Measurements from ENCODE around the gene SCAP. TPM values are rescaled to one million over a fixed set of nuclear protein-coding genes. Genes with fewer than 3 reads are reported as not detected.

The SCAP gene
- total RNA-seq, 2 donors from 2014 or later = 103 to 105 TPM

DNA sequence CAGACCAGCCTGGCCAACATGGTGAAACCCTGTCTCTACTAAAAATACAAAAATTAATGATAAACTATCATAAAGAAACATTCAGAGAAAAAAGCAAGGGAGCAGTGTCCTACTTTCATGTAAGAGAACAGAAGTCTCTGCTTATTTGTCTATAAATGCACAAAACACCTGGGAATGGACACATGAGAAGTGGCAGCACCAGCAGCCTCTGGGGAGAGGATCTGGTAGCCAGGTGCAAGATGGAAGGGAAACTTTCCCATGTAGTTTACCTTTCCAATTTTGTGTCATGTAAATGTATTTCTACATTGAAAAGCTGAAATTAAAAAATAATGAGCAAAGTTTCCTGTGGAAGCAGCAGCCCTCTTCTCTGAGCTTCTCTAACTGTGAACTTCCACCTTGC lies 18.8 kb downstream of the SCAP start:
- Histone ChIP-seq H3K4me3 (ENCODE audit: low read length) (no peak overlapping the region), H3K9me3 (ENCODE audit: control insufficient read depth, low read length) (peaks cover 6% of the 10 kb centered on the region), H3K9ac (ENCODE audit: extremely low read depth, low read length, poor library complexity, severe bottlenecking) (no peak overlapping the region), H3K36me3 (ENCODE audit: control insufficient read depth, insufficient read depth, low read length) (no peaks in the 10 kb centered on the region), H3K4me1 (ENCODE audit: control insufficient read depth, insufficient read depth, low read length) (no peaks in the 10 kb centered on the region), H3K27me3 (ENCODE audit: control insufficient read depth, insufficient read depth, low read length, poor library complexity, severe bottlenecking) (no peaks in the 10 kb centered on the region), H3K27ac (ENCODE audit: low read depth, low read length) (no peak overlapping the region)
- no peak for DNase-seq
- Mint-ChIP-seq H3K36me3 (ENCODE audit: low read depth) (peaks cover 21% of the 10 kb centered on the region), H3K27ac (no peak overlapping the region), H3K4me3 (no peak overlapping the region), H3K9me3 (peaks cover 19% of the 10 kb centered on the region), H3K4me1 (peaks cover 13% of the 10 kb centered on the region), H3K27me3 (ENCODE audit: insufficient read depth) (no peaks in the 10 kb centered on the region)
- TF ChIP-seq, protein P1, sequence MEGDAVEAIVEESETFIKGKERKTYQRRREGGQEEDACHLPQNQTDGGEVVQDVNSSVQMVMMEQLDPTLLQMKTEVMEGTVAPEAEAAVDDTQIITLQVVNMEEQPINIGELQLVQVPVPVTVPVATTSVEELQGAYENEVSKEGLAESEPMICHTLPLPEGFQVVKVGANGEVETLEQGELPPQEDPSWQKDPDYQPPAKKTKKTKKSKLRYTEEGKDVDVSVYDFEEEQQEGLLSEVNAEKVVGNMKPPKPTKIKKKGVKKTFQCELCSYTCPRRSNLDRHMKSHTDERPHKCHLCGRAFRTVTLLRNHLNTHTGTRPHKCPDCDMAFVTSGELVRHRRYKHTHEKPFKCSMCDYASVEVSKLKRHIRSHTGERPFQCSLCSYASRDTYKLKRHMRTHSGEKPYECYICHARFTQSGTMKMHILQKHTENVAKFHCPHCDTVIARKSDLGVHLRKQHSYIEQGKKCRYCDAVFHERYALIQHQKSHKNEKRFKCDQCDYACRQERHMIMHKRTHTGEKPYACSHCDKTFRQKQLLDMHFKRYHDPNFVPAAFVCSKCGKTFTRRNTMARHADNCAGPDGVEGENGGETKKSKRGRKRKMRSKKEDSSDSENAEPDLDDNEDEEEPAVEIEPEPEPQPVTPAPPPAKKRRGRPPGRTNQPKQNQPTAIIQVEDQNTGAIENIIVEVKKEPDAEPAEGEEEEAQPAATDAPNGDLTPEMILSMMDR (conservative IDR thresholded peaks at IDR 0.05) = no peak

DNA sequence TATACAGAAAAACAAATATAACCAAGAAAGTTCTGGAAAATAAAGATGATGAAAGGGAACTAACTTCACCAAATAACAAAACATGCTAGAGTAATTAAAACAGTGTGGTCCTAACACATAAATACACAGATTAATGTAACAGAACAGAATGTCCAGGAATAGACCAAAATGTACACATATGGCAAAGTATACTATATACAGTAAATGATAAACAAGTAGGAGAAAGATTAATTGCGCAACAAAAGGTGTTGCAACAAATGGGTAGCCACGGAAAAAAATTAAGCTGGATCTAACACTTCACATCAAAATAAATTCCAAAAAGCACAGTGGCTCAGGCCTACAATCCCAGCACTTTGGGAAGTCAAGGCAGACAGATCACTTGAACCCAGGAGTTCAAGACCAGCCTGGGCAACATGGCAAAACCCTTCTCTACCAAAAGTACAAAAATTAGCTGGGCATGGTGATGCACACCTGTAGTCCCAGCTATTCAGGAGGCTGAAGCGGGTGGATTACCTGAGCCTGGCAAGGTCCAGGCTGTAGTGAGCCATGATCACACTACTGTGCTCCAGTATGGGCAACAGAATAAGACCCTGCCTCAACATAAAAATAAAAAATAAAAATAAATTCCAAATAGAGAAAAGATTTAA lies 19.8 kb downstream of the SCAP start:
- H3K27me3 ChIP-seq (ENCODE audit: control insufficient read depth, insufficient read depth, low read length, poor library complexity, severe bottlenecking) = no peaks in the 10 kb centered on the region
- no peak overlapping the region for H3K27ac ChIP-seq (ENCODE audit: low read depth, low read length)
- Mint-ChIP-seq H3K4me1 (peaks cover 5% of the 10 kb centered on the region), H3K4me3 (no peak overlapping the region), H3K27me3 (ENCODE audit: insufficient read depth) (no peaks in the 10 kb centered on the region), H3K27ac (no peak overlapping the region), H3K9me3 (peaks cover 18% of the 10 kb centered on the region), H3K36me3 (ENCODE audit: low read depth) (peaks cover 19% of the 10 kb centered on the region)
- TF ChIP-seq, protein P1 (conservative IDR thresholded peaks at IDR 0.05) = no peak
- no peak overlapping the region for H3K9ac ChIP-seq (ENCODE audit: extremely low read depth, low read length, poor library complexity, severe bottlenecking)
- 97 to 100% methylated on average over 1 to 3 of the region's 3 CpGs for WGBS, 2 experiments (ENCODE audit: insufficient coverage in 1 of 2, insufficient read length in 1 of 2)
- H3K9me3 ChIP-seq (ENCODE audit: control insufficient read depth, low read length) = peaks cover 6% of the 10 kb centered on the region
- no peak for DNase-seq
- H3K4me3 ChIP-seq (ENCODE audit: low read length) = no peak overlapping the region
- no peaks in the 10 kb centered on the region for H3K36me3 ChIP-seq (ENCODE audit: control insufficient read depth, insufficient read depth, low read length)
- no peaks in the 10 kb centered on the region for H3K4me1 ChIP-seq (ENCODE audit: control insufficient read depth, insufficient read depth, low read length)

DNA sequence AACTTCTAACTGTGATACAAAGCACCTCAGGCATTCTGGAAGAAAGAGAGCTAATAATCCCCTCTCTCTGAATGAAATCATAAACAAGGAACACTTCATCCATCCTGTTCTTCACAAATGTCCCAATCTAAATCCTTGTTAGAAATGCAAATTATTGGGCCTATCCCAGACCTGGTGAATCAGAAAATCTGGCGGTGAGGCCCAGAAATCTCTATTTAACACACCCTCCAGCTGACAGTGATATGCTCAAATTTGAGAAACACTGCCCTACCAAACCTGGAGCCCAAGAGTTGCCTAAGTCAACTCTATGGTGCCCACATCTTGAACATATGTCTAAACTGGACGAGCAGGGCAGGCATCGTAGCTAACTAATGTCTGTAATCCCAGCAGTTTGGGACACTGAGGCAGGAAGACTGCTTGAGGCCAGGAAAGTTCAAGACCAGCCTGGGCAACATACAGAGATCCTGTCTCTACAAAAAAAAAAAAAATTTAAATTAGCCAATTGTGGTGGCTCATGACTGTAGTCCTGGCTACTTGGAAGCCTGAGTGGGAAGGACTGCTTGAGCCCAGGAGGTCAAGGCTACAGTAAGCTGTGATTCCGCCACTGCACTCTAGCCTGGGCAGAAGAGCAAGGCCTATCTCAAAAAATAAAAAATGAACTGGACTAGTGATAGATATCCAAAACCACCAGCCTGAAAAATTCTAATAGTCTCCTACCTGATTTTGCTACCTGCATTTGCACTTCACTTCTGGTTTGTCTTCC lies 23.1 kb downstream of the SCAP start:
- 82 to 85% methylated on average over 3 to 4 of the region's 4 CpGs for WGBS, 2 experiments (ENCODE audit: insufficient coverage in 1 of 2, insufficient read length in 1 of 2)
- Histone ChIP-seq H3K4me1 (ENCODE audit: control insufficient read depth, insufficient read depth, low read length) (no peaks in the 10 kb centered on the region), H3K27ac (ENCODE audit: low read depth, low read length) (no peak overlapping the region), H3K4me3 (ENCODE audit: low read length) (no peak overlapping the region), H3K36me3 (ENCODE audit: control insufficient read depth, insufficient read depth, low read length) (no peaks in the 10 kb centered on the region), H3K9me3 (ENCODE audit: control insufficient read depth, low read length) (no peaks in the 10 kb centered on the region), H3K9ac (ENCODE audit: extremely low read depth, low read length, poor library complexity, severe bottlenecking) (no peak overlapping the region), H3K27me3 (ENCODE audit: control insufficient read depth, insufficient read depth, low read length, poor library complexity, severe bottlenecking) (no peaks in the 10 kb centered on the region)
- Mint-ChIP-seq H3K4me1 (peaks cover 4% of the 10 kb centered on the region), H3K36me3 (ENCODE audit: low read depth) (peaks cover 8% of the 10 kb centered on the region), H3K27me3 (ENCODE audit: insufficient read depth) (no peaks in the 10 kb centered on the region), H3K4me3 (no peak overlapping the region), H3K27ac (no peak overlapping the region), H3K9me3 (no peaks in the 10 kb centered on the region)
- DNase-seq = no peak
- TF ChIP-seq, protein P1 (conservative IDR thresholded peaks at IDR 0.05) = no peak

Measured in endodermal cell (in vitro differentiated cells).